Measurements from ENCODE around the gene POU5F1. TPM values are rescaled to one million over a fixed set of nuclear protein-coding genes. Genes with fewer than 3 reads are reported as not detected.
"Not testable (repeated sequence)": the region's sequence is repeated elsewhere in the genome, so short reads cannot be mapped to it uniquely, and the experiment has no call there.

Gene POU5F1
- total and polyA plus RNA-seq, 2 donors (not counting 1 experiment from before 2014, with no cell fraction given) = under 0.01 TPM; not detected in 1

- H3K36me3 ChIP-seq (ENCODE audit: control insufficient read depth, insufficient read depth, low read length) = no peaks in the 10 kb centered on the region
- H4K20me1 ChIP-seq (ENCODE audit: control insufficient read depth, extremely low read depth, insufficient read depth, low read length) = no peaks in the 10 kb centered on the region
- H3K9me3 ChIP-seq (ENCODE audit: control insufficient read depth, insufficient read depth, low read depth, low read length) = no peaks in the 10 kb centered on the region
- H3K4me1 ChIP-seq (ENCODE audit: control insufficient read depth, extremely low read depth, insufficient read depth, low read length) = no peaks in the 10 kb centered on the region
- no peak overlapping the region for H3K4me3 ChIP-seq (replicated peaks in 1 of 4; ENCODE audit: control extremely low read depth in 1 of 4, insufficient read depth in 1 of 4, low read depth in 3 of 4, low read length in 4 of 4)
- H3K27me3 ChIP-seq (ENCODE audit: control insufficient read depth, insufficient read depth, low read length) = no peaks in the 10 kb centered on the region
- H3K27ac ChIP-seq (ENCODE audit: insufficient read depth, low read length) = no peak overlapping the region
- no peak for TF ChIP-seq CTCF (conservative IDR thresholded peaks at IDR 0.05 in 1 of 2, IDR thresholded peaks at IDR 0.05 in 1 of 2; ENCODE audit: low read depth in 1 of 2, low read length in 2 of 2)
- no peak for TF ChIP-seq EZH2 (IDR thresholded peaks at IDR 0.05; ENCODE audit: low read length, missing control alignments)
- no peak overlapping the region for H3K9ac ChIP-seq (ENCODE audit: insufficient read depth, low read length)
- no peak overlapping the region for H2AFZ ChIP-seq (ENCODE audit: low read length)
- H3K4me2 ChIP-seq (ENCODE audit: extremely low read depth, insufficient read depth, low read length) = no peak overlapping the region
- no peak for DNase-seq (ENCODE audit: low read depth in 2 of 2)
- H3K79me2 ChIP-seq (ENCODE audit: control insufficient read depth, insufficient read depth, low read length) = no peaks in the 10 kb centered on the region
Measured at GRCh38 chr6:31169123-31169857, 1.2 kb downstream of the POU5F1 start.

- H3K9me3 ChIP-seq (ENCODE audit: control insufficient read depth, insufficient read depth, low read depth, low read length) = no peaks in the 10 kb centered on the region
- no peaks in the 10 kb centered on the region for H3K4me1 ChIP-seq (ENCODE audit: control insufficient read depth, extremely low read depth, insufficient read depth, low read length)
- no peak overlapping the region for H3K27ac ChIP-seq (ENCODE audit: insufficient read depth, low read length)
- no peaks in the 10 kb centered on the region for H3K36me3 ChIP-seq (ENCODE audit: control insufficient read depth, insufficient read depth, low read length)
- no peaks in the 10 kb centered on the region for H3K27me3 ChIP-seq (ENCODE audit: control insufficient read depth, insufficient read depth, low read length)
- H3K79me2 ChIP-seq (ENCODE audit: control insufficient read depth, insufficient read depth, low read length) = no peaks in the 10 kb centered on the region
- H3K9ac ChIP-seq (ENCODE audit: insufficient read depth, low read length) = no peak overlapping the region
- no peak for TF ChIP-seq EZH2 (IDR thresholded peaks at IDR 0.05; ENCODE audit: low read length, missing control alignments)
- no peak for TF ChIP-seq CTCF (conservative IDR thresholded peaks at IDR 0.05 in 1 of 2, IDR thresholded peaks at IDR 0.05 in 1 of 2; ENCODE audit: low read depth in 1 of 2, low read length in 2 of 2)
- H3K4me2 ChIP-seq (ENCODE audit: extremely low read depth, insufficient read depth, low read length) = no peak overlapping the region
- DNase-seq (ENCODE audit: low read depth in 2 of 2) = no peak
- no peak overlapping the region for H3K4me3 ChIP-seq (replicated peaks in 1 of 4; ENCODE audit: control extremely low read depth in 1 of 4, insufficient read depth in 1 of 4, low read depth in 3 of 4, low read length in 4 of 4)
- H4K20me1 ChIP-seq (ENCODE audit: control insufficient read depth, extremely low read depth, insufficient read depth, low read length) = no peaks in the 10 kb centered on the region
- no peak overlapping the region for H2AFZ ChIP-seq (ENCODE audit: low read length)
Measured at GRCh38 chr6:31168606-31169005, 1.9 kb downstream of the POU5F1 start.

- H3K4me3 ChIP-seq (replicated peaks in 1 of 4; ENCODE audit: control extremely low read depth in 1 of 4, insufficient read depth in 1 of 4, low read depth in 3 of 4, low read length in 4 of 4) = no peak overlapping the region
- peaks cover 2% of the 10 kb centered on the region for H3K79me2 ChIP-seq (ENCODE audit: control insufficient read depth, insufficient read depth, low read length)
- no peaks in the 10 kb centered on the region for H4K20me1 ChIP-seq (ENCODE audit: control insufficient read depth, extremely low read depth, insufficient read depth, low read length)
- peaks cover 3% of the 10 kb centered on the region for H3K36me3 ChIP-seq (ENCODE audit: control insufficient read depth, insufficient read depth, low read length)
- no peaks in the 10 kb centered on the region for H3K9me3 ChIP-seq (ENCODE audit: control insufficient read depth, insufficient read depth, low read depth, low read length)
- H3K27ac ChIP-seq (ENCODE audit: insufficient read depth, low read length) = no peak overlapping the region
- TF ChIP-seq CTCF (conservative IDR thresholded peaks at IDR 0.05 in 1 of 2, IDR thresholded peaks at IDR 0.05 in 1 of 2; ENCODE audit: low read depth in 1 of 2, low read length in 2 of 2) (no peak), EZH2 (IDR thresholded peaks at IDR 0.05; ENCODE audit: low read length, missing control alignments) (no peak)
- H3K9ac ChIP-seq (ENCODE audit: insufficient read depth, low read length) = no peak overlapping the region
- DNase-seq (ENCODE audit: low read depth in 2 of 2) = no peak
- no peak overlapping the region for H3K4me2 ChIP-seq (ENCODE audit: extremely low read depth, insufficient read depth, low read length)
- H2AFZ ChIP-seq (ENCODE audit: low read length) = no peak overlapping the region
- no peaks in the 10 kb centered on the region for H3K4me1 ChIP-seq (ENCODE audit: control insufficient read depth, extremely low read depth, insufficient read depth, low read length)
- H3K27me3 ChIP-seq (ENCODE audit: control insufficient read depth, insufficient read depth, low read length) = no peaks in the 10 kb centered on the region
Measured at GRCh38 chr6:31165986-31166385, 4.5 kb downstream of the POU5F1 start.

GRCh38 chr6:31165064-31165832, 5.2 kb downstream of the POU5F1 start:
- H3K27ac ChIP-seq (ENCODE audit: insufficient read depth, low read length); DNase-seq (ENCODE audit: low read depth in 2 of 2); H3K9me3 ChIP-seq (ENCODE audit: control insufficient read depth, insufficient read depth, low read depth, low read length); H2AFZ ChIP-seq (ENCODE audit: low read length); H3K36me3 ChIP-seq (ENCODE audit: control insufficient read depth, insufficient read depth, low read length); H4K20me1 ChIP-seq (ENCODE audit: control insufficient read depth, extremely low read depth, insufficient read depth, low read length); H3K4me1 ChIP-seq (ENCODE audit: control insufficient read depth, extremely low read depth, insufficient read depth, low read length); H3K27me3 ChIP-seq (ENCODE audit: control insufficient read depth, insufficient read depth, low read length); H3K79me2 ChIP-seq (ENCODE audit: control insufficient read depth, insufficient read depth, low read length); H3K9ac ChIP-seq (ENCODE audit: insufficient read depth, low read length); H3K4me2 ChIP-seq (ENCODE audit: extremely low read depth, insufficient read depth, low read length); H3K4me3 ChIP-seq (replicated peaks in 1 of 4; ENCODE audit: control extremely low read depth in 1 of 4, insufficient read depth in 1 of 4, low read depth in 3 of 4, low read length in 4 of 4): not testable (repeated sequence)

Measured in fibroblast of lung (primary cell).